ENCODE results near the gene MS4A4A. TPM values are rescaled to one million over a fixed set of nuclear protein-coding genes. Genes with fewer than 3 reads are reported as not detected.
A peak's percentile ranks its signal among the peaks of the same experiment; 100 is the strongest.

MS4A4A gene
- total RNA-seq, 1 donor from 2014 or later = not detected

DNA sequence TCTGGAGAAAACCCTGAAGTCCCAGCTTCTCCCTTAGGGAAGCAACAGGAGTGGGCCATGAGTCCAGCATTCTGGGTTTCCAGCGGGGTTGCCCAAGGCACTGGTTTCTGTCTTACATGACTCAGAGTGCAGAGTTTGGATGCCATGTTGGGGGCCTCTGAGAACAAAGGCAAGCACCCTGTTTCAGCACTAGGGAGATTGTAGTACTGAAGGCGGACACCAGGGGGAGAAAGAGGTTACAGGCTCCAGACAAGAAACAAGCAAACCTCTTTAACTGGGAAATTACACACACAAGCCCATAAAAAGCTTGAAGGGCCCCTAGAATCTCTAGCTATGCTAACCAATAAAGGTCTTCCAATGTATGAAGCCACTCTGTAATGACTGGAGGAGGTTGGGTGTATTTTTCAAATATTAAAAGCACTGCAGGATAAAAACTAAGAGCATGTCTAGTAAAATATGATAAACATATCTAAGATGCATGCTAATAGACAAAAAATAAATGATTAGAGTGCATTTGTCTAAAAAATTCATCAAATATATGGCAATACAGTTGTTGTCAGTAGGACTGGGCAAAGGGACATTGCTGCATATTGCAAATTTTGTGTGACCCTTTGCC lies 53.6 kb downstream of the MS4A4A start:
- DNase-seq (ENCODE audit: low read depth) = peak; percentile 9
- TF ChIP-seq, protein P1, sequence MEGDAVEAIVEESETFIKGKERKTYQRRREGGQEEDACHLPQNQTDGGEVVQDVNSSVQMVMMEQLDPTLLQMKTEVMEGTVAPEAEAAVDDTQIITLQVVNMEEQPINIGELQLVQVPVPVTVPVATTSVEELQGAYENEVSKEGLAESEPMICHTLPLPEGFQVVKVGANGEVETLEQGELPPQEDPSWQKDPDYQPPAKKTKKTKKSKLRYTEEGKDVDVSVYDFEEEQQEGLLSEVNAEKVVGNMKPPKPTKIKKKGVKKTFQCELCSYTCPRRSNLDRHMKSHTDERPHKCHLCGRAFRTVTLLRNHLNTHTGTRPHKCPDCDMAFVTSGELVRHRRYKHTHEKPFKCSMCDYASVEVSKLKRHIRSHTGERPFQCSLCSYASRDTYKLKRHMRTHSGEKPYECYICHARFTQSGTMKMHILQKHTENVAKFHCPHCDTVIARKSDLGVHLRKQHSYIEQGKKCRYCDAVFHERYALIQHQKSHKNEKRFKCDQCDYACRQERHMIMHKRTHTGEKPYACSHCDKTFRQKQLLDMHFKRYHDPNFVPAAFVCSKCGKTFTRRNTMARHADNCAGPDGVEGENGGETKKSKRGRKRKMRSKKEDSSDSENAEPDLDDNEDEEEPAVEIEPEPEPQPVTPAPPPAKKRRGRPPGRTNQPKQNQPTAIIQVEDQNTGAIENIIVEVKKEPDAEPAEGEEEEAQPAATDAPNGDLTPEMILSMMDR (conservative IDR thresholded peaks at IDR 0.05; ENCODE audit: low read depth, low read length) = peak; percentile 82
- H3K4me3 ChIP-seq (ENCODE audit: low read depth, low read length) = no peak overlapping the region

- TF ChIP-seq, protein P1 (conservative IDR thresholded peaks at IDR 0.05; ENCODE audit: low read depth, low read length) = no peak
- DNase-seq (ENCODE audit: low read depth) = no peak
- H3K4me3 ChIP-seq (ENCODE audit: low read depth, low read length) = no peak overlapping the region
These were observed 56.4 kb downstream of the MS4A4A start for GRCh38 chr11:60336767-60337391.

DNA sequence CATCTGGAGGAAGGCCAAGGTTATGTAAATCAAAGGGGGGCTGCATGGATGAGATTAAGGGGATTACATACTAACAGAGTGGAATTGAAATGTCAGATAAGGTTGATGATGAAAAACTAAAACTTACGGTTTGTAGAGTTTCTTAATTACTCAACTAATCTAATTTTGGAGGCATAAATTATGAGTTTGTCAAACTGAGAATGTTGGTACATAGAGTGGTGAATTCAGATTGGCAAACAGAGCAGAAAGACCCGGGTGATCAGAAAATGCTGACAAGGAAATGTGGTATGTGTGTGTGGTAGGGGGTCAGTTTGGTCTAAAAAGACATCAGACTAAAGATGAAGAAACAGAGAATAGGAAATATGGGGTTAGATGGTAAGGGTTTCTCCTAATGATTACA lies 57.6 kb downstream of the MS4A4A start:
- TF ChIP-seq, protein P1 (conservative IDR thresholded peaks at IDR 0.05; ENCODE audit: low read depth, low read length) = no peak
- DNase-seq (ENCODE audit: low read depth) = no peak

DNA sequence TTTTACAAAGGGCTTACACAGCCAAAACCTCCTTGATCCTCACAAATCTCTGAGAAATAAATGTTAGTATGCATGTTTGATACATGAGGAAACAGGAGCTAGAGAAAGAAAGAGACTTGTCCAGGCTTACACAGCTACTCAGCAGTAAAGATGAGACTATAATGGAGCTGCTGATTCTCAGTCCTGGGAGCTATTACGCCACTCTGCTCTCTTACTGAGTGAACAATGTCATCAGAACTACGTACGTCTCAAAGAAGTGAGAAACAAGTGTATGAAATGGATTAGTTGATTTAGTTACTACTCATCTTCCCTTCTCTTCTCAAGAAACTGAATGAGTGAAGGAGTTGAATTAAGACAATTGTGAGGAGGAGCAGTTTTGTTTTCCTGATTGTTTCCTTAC lies 58.9 kb downstream of the MS4A4A start:
- no peak for DNase-seq (ENCODE audit: low read depth)
- TF ChIP-seq, protein P1 (conservative IDR thresholded peaks at IDR 0.05; ENCODE audit: low read depth, low read length) = no peak
- no peak overlapping the region for H3K4me3 ChIP-seq (ENCODE audit: low read depth, low read length)

More for the DNA sequence above, 57.6 kb downstream of the MS4A4A start:
- H3K4me3 ChIP-seq (ENCODE audit: low read depth, low read length) = no peak overlapping the region

- TF ChIP-seq, protein P1 (conservative IDR thresholded peaks at IDR 0.05; ENCODE audit: low read depth, low read length) = peak; percentile 66
- no peak for DNase-seq (ENCODE audit: low read depth)
These were observed 62.7 kb downstream of the MS4A4A start for GRCh38 chr11:60343094-60343704.

GRCh38 chr11:60344146-60344545 lies 63.7 kb downstream of the MS4A4A start:
- TF ChIP-seq, protein P1 (conservative IDR thresholded peaks at IDR 0.05; ENCODE audit: low read depth, low read length) = no peak
- DNase-seq (ENCODE audit: low read depth) = no peak
- H3K4me3 ChIP-seq (ENCODE audit: low read depth, low read length) = no peak overlapping the region

More at GRCh38 chr11:60343094-60343704, 62.7 kb downstream of the MS4A4A start:
- no peak overlapping the region for H3K4me3 ChIP-seq (ENCODE audit: low read depth, low read length)

Data from epithelial cell of proximal tubule (primary cell).